Uterus (tissue), 4 donors: Measurements from ENCODE around the gene MYL6B. TPM values are rescaled to one million over a fixed set of nuclear protein-coding genes. Genes with fewer than 3 reads are reported as not detected.
"Not testable (repeated sequence)": the region's sequence is repeated elsewhere in the genome, so short reads cannot be mapped to it uniquely, and the experiment has no call there.

Experiments used
- DNase-seq, 2 donors: peaks; one replicate each; pipeline ENCODE4 v3.0.0-alpha.2; 2019 to 2020
- H3K27ac ChIP-seq, 2 donors: fragments of 200-600 bp; sonication (generic); 1 replicate in 1 of 2; 2 replicates in 1 of 2; pipeline ENCODE4 v1.5.1; 2016 to 2018
- H3K27me3 ChIP-seq, 2 donors: fragments of 200-600 bp; sonication (generic); one replicate each; pipeline ENCODE4 v1.5.1; 2018 to 2019; ENCODE audit warnings: control low read depth in 1 of 2
- H3K36me3 ChIP-seq, 2 donors: fragments of 200-600 bp; sonication (generic); one replicate each; pipeline ENCODE4 v1.5.1; 2019; ENCODE audit warnings: control low read depth in 1 of 2
- H3K4me1 ChIP-seq, 2 donors: fragments of 200-600 bp; sonication (generic); one replicate each; pipeline ENCODE4 v1.5.1; 2018 to 2019; ENCODE audit warnings: control low read depth in 1 of 2
- H3K4me3 ChIP-seq, 2 donors: fragments of 200-600 bp; sonication (generic); 1 replicate in 1 of 2; 2 replicates in 1 of 2; pipeline ENCODE4 v1.5.1; 2018 to 2019; ENCODE audit warnings: mild to moderate bottlenecking in 1 of 2
- H3K9me3 ChIP-seq, 2 donors: fragments of 200-600 bp; sonication (generic); one replicate each; pipeline ENCODE4 v1.5.1; 2019; ENCODE audit warnings: control low read depth in 1 of 2
- CTCF ChIP-seq, 4 experiments: fragments of 200-600 bp in 2 of 4; fragments of 450-650 bp in 2 of 4; sonication (generic) in 2 of 4; IDR thresholded peaks; one replicate each; pipeline ENCODE4 v1.5.1; 2016 to 2019; ENCODE audit warnings: antibody characterized with exemption in 4 of 4, mild to moderate bottlenecking in 2 of 4, moderate library complexity in 1 of 4
- POLR2A ChIP-seq, 2 donors: fragments of 450-650 bp; IDR thresholded peaks; one replicate each; pipeline ENCODE4 v1.6.1; 2016; ENCODE audit warnings: antibody characterized with exemption in 2 of 2, mild to moderate bottlenecking in 1 of 2, moderate library complexity in 1 of 2
- intact Hi-C: fragments of 100-400 bp; cut with DNase I; formaldehyde crosslinking; loops from one replicate; pipeline ENCODE4 v1.15.1; 2023; ENCODE audit warnings: low total_unique reads
- total RNA-seq, 4 donors: library from RNA; depleted of rRNA in 3 of 4; stranded (reverse); fragments of >200 nt in 3 of 4; gene quantifications; one replicate each; pipeline versions ENCODE4 v1.1.0 to v1.2.4, GENCODE V29; 2014 to 2023
- donor health status: DM: yes; HTN: yes; CAD: no.

Gene MYL6B
- total RNA-seq, 4 donors from 2014 or later, result 6.7 to 57.5 (median 27.0) TPM

- no peak for DNase-seq
- no peaks in the 10 kb centered on the region for H3K9me3 ChIP-seq
- peaks cover 6 to 7% of the 10 kb centered on the region in 2 donors for H3K4me1 ChIP-seq
- no peak overlapping the region for H3K4me3 ChIP-seq
- H3K36me3 ChIP-seq, result no peaks in the 10 kb centered on the region
- intact Hi-C loops, result no loop called here
- TF ChIP-seq CTCF (IDR thresholded peaks at IDR 0.05), result no peak
- no peak for TF ChIP-seq POLR2A (IDR thresholded peaks at IDR 0.05)
- H3K27me3 ChIP-seq, result no peaks in the 10 kb centered on the region
- peak overlapping the region; percentile 20 to 90 for H3K27ac ChIP-seq
Observed at GRCh38 chr12:56153678-56154065, 1.3 kb downstream of the MYL6B start.

- intact Hi-C loops, result no loop called here
- no peak for TF ChIP-seq CTCF (IDR thresholded peaks at IDR 0.05)
- TF ChIP-seq POLR2A (IDR thresholded peaks at IDR 0.05), result no peak
- Histone ChIP-seq H3K4me1 (peaks cover 6 to 7% of the 10 kb centered on the region in 2 donors), H3K9me3 (no peaks in the 10 kb centered on the region), H3K36me3 (no peaks in the 10 kb centered on the region), H3K27me3 (no peaks in the 10 kb centered on the region), H3K4me3 (no peak overlapping the region), H3K27ac (no peak overlapping the region)
- no peak for DNase-seq
Observed at GRCh38 chr12:56154246-56154771, 1.9 kb downstream of the MYL6B start.

GRCh38 chr12:56154818-56155217, 2.4 kb downstream of the MYL6B start:
- Histone ChIP-seq H3K9me3 (no peaks in the 10 kb centered on the region), H3K4me1 (peaks cover 6 to 7% of the 10 kb centered on the region in 2 donors), H3K27ac (no peak overlapping the region), H3K27me3 (no peaks in the 10 kb centered on the region), H3K4me3 (no peak overlapping the region), H3K36me3 (no peaks in the 10 kb centered on the region)
- no peak for DNase-seq
- intact Hi-C loops, result no loop called here
- no peak for TF ChIP-seq CTCF (IDR thresholded peaks at IDR 0.05)
- no peak for TF ChIP-seq POLR2A (IDR thresholded peaks at IDR 0.05)

GRCh38 chr12:56155256-56155845, 3.0 kb downstream of the MYL6B start:
- Histone ChIP-seq H3K27ac (no peak overlapping the region), H3K4me1 (peaks cover 6 to 7% of the 10 kb centered on the region in 2 donors), H3K27me3 (no peaks in the 10 kb centered on the region), H3K36me3 (no peaks in the 10 kb centered on the region), H3K4me3 (no peak overlapping the region), H3K9me3 (no peaks in the 10 kb centered on the region)
- no peak for TF ChIP-seq POLR2A (IDR thresholded peaks at IDR 0.05)
- TF ChIP-seq CTCF (IDR thresholded peaks at IDR 0.05), result no peak
- intact Hi-C loops, result no loop called here
- DNase-seq, result no peak

GRCh38 chr12:56156464-56157200, 4.2 kb downstream of the MYL6B start:
- peaks cover 6 to 17% of the 10 kb centered on the region in 2 donors for H3K4me1 ChIP-seq
- intact Hi-C loops, result not testable (repeated sequence)

More at GRCh38 chr12:56156464-56157200, 4.2 kb downstream of the MYL6B start:
- H3K36me3 ChIP-seq, H3K27me3 ChIP-seq, H3K9me3 ChIP-seq, DNase-seq: not testable (repeated sequence)
- H3K27ac ChIP-seq, result peak overlapping the region; percentile 99
- peak overlapping the region; percentile 89 to 98 for H3K4me3 ChIP-seq
